ENCODE results near the gene SPRTN. TPM values are rescaled to one million over a fixed set of nuclear protein-coding genes. Genes with fewer than 3 reads are reported as not detected.
"Not testable (repeated sequence)": the region's sequence is repeated elsewhere in the genome, so short reads cannot be mapped to it uniquely, and the experiment has no call there.

SPRTN gene
- total and polyA plus RNA-seq, 2 donors (not counting 3 experiments of a cell fraction or from before 2014, with no cell fraction given): 15.4 to 16.1 TPM

DNA sequence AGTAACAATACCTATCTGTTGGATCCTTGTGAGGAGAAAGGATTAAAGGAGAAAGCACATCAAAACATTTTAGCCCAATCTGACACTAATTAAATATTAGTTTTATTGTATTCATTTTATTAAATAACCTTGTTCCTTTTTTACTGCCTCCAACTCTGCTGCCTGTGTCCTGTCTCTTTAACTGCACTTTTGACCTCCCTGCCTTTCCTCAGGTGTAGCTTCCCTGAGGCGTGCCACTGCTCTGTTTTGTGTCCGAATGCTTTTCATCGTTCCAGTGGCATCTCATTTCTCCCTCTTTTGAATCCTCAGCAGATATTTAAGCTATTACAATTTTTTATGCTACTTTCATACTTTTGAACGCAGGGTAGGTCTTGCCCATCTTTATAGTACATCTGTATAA is 10.3 kb downstream of the SPRTN start:
- Histone ChIP-seq H3K4me2 (ENCODE audit: insufficient read depth, low read length) (no peak overlapping the region), H3K27me3 (ENCODE audit: control insufficient read depth in 2 of 2, insufficient read depth in 2 of 2, low read length in 2 of 2) (no peaks in the 10 kb centered on the region), H3K36me3 (ENCODE audit: control insufficient read depth in 2 of 2, extremely low read depth in 1 of 2, insufficient read depth in 2 of 2, low read length in 2 of 2) (peaks cover 0 to 9% of the 10 kb centered on the region in 2 experiments), H3K9ac (replicated peaks; ENCODE audit: extremely low read depth, insufficient read depth, low read length) (no peak overlapping the region), H3K4me1 (ENCODE audit: control insufficient read depth, extremely low read depth, insufficient read depth, low read length) (peaks cover 14% of the 10 kb centered on the region), H3K9me1 (replicated peaks; ENCODE audit: control insufficient read depth, extremely low read depth, insufficient read depth, low read length) (no peaks in the 10 kb centered on the region), H2AFZ (ENCODE audit: low read depth, low read length) (no peak overlapping the region), H4K20me1 (replicated peaks; ENCODE audit: control insufficient read depth, extremely low read depth, insufficient read depth, low read length) (no peaks in the 10 kb centered on the region), H3K79me2 (ENCODE audit: control insufficient read depth, insufficient read depth, low read length) (peaks cover 6% of the 10 kb centered on the region), H3K4me3 (replicated peaks in 1 of 3; ENCODE audit: insufficient read depth in 1 of 3, low read depth in 1 of 3, low read length in 3 of 3) (no peak overlapping the region), H3K9me3 (replicated peaks; ENCODE audit: control insufficient read depth, insufficient read depth, low read length) (no peaks in the 10 kb centered on the region), H3K27ac (ENCODE audit: insufficient read depth, low read depth, low read length) (no peak overlapping the region)
- no TSS peak for BruUV-seq (replicated peaks)
- dilution Hi-C loops (cut with MboI; ENCODE audit: extremely low pct_ligation_motif_present, low sequenced_read_pairs) (no loop called here), intact Hi-C loops (cut with micrococcal nuclease) (no loop called here)
- TF ChIP-seq EZH2 (IDR thresholded peaks at IDR 0.05; ENCODE audit: borderline replicate concordance, low read depth, low read length, severe bottlenecking) (no peak), MYC (IDR thresholded peaks at IDR 0.05; ENCODE audit: low read depth, low read length) (no peak), POLR2A (IDR thresholded peaks at IDR 0.05; ENCODE audit: low read depth, low read length) (no peak), POLR2AphosphoS5 (IDR thresholded peaks at IDR 0.05; ENCODE audit: insufficient read depth, low read depth, low read length) (no peak), GATA2 (IDR thresholded peaks at IDR 0.05; ENCODE audit: insufficient read depth, insufficient read length, low read depth, low read length) (no peak), FOS (IDR thresholded peaks at IDR 0.05; ENCODE audit: borderline replicate concordance, insufficient read depth, low read length) (no peak), JUN (IDR thresholded peaks at IDR 0.05; ENCODE audit: borderline replicate concordance, insufficient read depth, insufficient read length, low read depth) (no peak)
- TF ChIP-seq, protein P1, sequence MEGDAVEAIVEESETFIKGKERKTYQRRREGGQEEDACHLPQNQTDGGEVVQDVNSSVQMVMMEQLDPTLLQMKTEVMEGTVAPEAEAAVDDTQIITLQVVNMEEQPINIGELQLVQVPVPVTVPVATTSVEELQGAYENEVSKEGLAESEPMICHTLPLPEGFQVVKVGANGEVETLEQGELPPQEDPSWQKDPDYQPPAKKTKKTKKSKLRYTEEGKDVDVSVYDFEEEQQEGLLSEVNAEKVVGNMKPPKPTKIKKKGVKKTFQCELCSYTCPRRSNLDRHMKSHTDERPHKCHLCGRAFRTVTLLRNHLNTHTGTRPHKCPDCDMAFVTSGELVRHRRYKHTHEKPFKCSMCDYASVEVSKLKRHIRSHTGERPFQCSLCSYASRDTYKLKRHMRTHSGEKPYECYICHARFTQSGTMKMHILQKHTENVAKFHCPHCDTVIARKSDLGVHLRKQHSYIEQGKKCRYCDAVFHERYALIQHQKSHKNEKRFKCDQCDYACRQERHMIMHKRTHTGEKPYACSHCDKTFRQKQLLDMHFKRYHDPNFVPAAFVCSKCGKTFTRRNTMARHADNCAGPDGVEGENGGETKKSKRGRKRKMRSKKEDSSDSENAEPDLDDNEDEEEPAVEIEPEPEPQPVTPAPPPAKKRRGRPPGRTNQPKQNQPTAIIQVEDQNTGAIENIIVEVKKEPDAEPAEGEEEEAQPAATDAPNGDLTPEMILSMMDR (IDR thresholded peaks at IDR 0.05; ENCODE audit: extremely low read depth in 1 of 2, insufficient read depth in 1 of 2, low read depth in 1 of 2, low read length in 2 of 2): no peak
- TF ChIP-seq, protein P2, sequence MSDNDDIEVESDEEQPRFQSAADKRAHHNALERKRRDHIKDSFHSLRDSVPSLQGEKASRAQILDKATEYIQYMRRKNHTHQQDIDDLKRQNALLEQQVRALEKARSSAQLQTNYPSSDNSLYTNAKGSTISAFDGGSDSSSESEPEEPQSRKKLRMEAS (IDR thresholded peaks at IDR 0.05; ENCODE audit: insufficient read depth, insufficient read length): no peak
- POLR2A ChIA-PET: interaction anchor here (1.2 kb wide), 1 partner anchor 11 kb away, joined by 4 read pairs; the partner anchor contains the start of genes EXOC8 and SPRTN
- CTCF ChIA-PET: interaction anchor here (0.6 kb wide), 1 partner anchor 9 kb away, joined by 3 read pairs; no protein-coding TSS in a partner anchor
- FAIRE-seq: no peak
- DNase-seq (ENCODE audit: low read depth, low spot score): no peak

DNA sequence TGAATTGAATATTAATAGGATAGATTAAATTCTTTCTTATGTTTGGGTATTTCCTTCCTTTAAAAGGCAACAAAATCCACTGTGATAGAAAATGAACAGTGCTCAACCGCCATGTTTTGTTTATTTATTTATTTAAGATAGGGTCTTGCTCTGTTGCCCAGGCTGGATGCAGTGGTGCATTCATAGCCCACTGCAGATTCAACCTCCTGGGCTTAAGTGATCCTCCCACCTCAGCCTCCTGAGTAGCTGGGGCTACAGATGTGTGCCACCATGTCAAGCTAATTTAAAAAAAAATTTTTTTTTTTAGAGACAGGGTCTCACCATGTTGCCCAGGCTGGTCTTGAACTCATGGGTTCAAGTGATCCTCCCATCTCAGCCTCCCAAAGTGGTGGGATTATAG is 10.8 kb downstream of the SPRTN start:
- CTCF ChIA-PET: interaction anchor here (0.6 to 1.6 kb wide), 2 partner anchors 8 kb away, joined by 3 to 4 read pairs; no protein-coding TSS in a partner anchor
- DNase-seq (ENCODE audit: low read depth, low spot score); H4K20me1 ChIP-seq (replicated peaks; ENCODE audit: control insufficient read depth, extremely low read depth, insufficient read depth, low read length); H3K9me3 ChIP-seq (replicated peaks; ENCODE audit: control insufficient read depth, insufficient read depth, low read length); H3K4me3 ChIP-seq (replicated peaks in 1 of 3; ENCODE audit: insufficient read depth in 1 of 3, low read depth in 1 of 3, low read length in 3 of 3); intact Hi-C loops (cut with micrococcal nuclease); H3K4me2 ChIP-seq (ENCODE audit: insufficient read depth, low read length); BruUV-seq (replicated peaks); FAIRE-seq; H3K27ac ChIP-seq (ENCODE audit: insufficient read depth, low read depth, low read length); H3K9me1 ChIP-seq (replicated peaks; ENCODE audit: control insufficient read depth, extremely low read depth, insufficient read depth, low read length); H3K36me3 ChIP-seq (ENCODE audit: control insufficient read depth in 2 of 2, extremely low read depth in 1 of 2, insufficient read depth in 2 of 2, low read length in 2 of 2); H2AFZ ChIP-seq (ENCODE audit: low read depth, low read length); H3K9ac ChIP-seq (replicated peaks; ENCODE audit: extremely low read depth, insufficient read depth, low read length); dilution Hi-C loops (cut with MboI; ENCODE audit: extremely low pct_ligation_motif_present, low sequenced_read_pairs); H3K79me2 ChIP-seq (ENCODE audit: control insufficient read depth, insufficient read depth, low read length); H3K27me3 ChIP-seq (ENCODE audit: control insufficient read depth in 2 of 2, insufficient read depth in 2 of 2, low read length in 2 of 2): not testable (repeated sequence)
- POLR2A ChIA-PET: interaction anchor here (1.2 kb wide), 1 partner anchor 11 kb away, joined by 4 read pairs; the partner anchor contains the start of genes EXOC8 and SPRTN
- H3K4me1 ChIP-seq (ENCODE audit: control insufficient read depth, extremely low read depth, insufficient read depth, low read length): peaks cover 14% of the 10 kb centered on the region
